CD4-positive, alpha-beta T cell (primary cell): Measurements from ENCODE around the gene NEURL2. TPM values are rescaled to one million over a fixed set of nuclear protein-coding genes. Genes with fewer than 3 reads are reported as not detected.
A peak's percentile ranks its signal among the peaks of the same experiment; 100 is the strongest.

Experiments
- ATAC-seq: fragments of 200-7000 bp; cut with Tn5 transposase; one replicate; pipeline ENCODE4 v1.10.0; 2022; ENCODE audit warnings: mild to moderate bottlenecking; ENCODE audit not compliant: poor library complexity
- CTCF ChIA-PET: fragments of 350-600 bp; sonication (Branson Sonifier 250); formaldehyde crosslinking; loops from one replicate; lab custom pipeline; 2021; ENCODE audit warnings: antibody characterized with exemption, inconsistent platforms; lab: Charles Lee
- POLR2A ChIA-PET: fragments of 350-600 bp; sonication (Branson Sonifier 250); formaldehyde crosslinking; loops from one replicate; lab custom pipeline; 2021; ENCODE audit warnings: antibody characterized with exemption, inconsistent platforms; lab: Charles Lee
- DNase-seq, 14 experiments: peaks; one replicate each; pipeline ENCODE4 v3.0.0-alpha.2; 2013 to 2020; ENCODE audit warnings: mixed read lengths in 2 of 14
- H3K27ac ChIP-seq, 2 donors: one replicate each; pipeline versions ENCODE4 v1.5.1 to v1.7.0; 2013; ENCODE audit warnings: low read length in 2 of 2, low read depth in 1 of 2, mild to moderate bottlenecking in 1 of 2
- H3K27me3 ChIP-seq, 2 experiments: 1 replicate in 1 of 2; 2 replicates in 1 of 2; pipeline versions ENCODE4 v1.6.1 to v1.7.0; 2013; ENCODE audit warnings: low read length in 2 of 2, control low read depth in 1 of 2, mild to moderate bottlenecking in 1 of 2, moderate library complexity in 1 of 2; ENCODE audit not compliant: insufficient read depth in 2 of 2, control insufficient read depth in 1 of 2
- H3K36me3 ChIP-seq: one replicate; pipeline ENCODE4 v1.6.1; 2013; ENCODE audit warnings: low read length, control low read depth; ENCODE audit not compliant: insufficient read depth
- H3K4me1 ChIP-seq: one replicate; pipeline ENCODE4 v1.6.1; 2013; ENCODE audit warnings: low read length, control low read depth; ENCODE audit not compliant: insufficient read depth
- H3K4me3 ChIP-seq: one replicate; pipeline ENCODE4 v1.5.1; 2013; ENCODE audit warnings: mild to moderate bottlenecking, low read length, moderate library complexity
- H3K9me3 ChIP-seq, 2 experiments: 1 replicate in 1 of 2; 2 replicates in 1 of 2; pipeline versions ENCODE4 v1.6.1 to v1.7.0; 2013; ENCODE audit warnings: low read length in 2 of 2, mild to moderate bottlenecking in 2 of 2, control low read depth in 1 of 2, moderate library complexity in 1 of 2; ENCODE audit not compliant: control insufficient read depth in 1 of 2, insufficient read depth in 1 of 2
- H3K27ac Mint-ChIP-seq: one replicate; pipeline ENCODE4 v1.8.0; 2020; ENCODE audit warnings: mixed read lengths
- H3K27me3 Mint-ChIP-seq: one replicate; pipeline ENCODE4 v1.8.0; 2021; ENCODE audit warnings: mixed read lengths
- H3K36me3 Mint-ChIP-seq: one replicate; pipeline ENCODE4 v1.8.0; 2021; ENCODE audit warnings: low read depth, mixed read lengths
- H3K4me1 Mint-ChIP-seq: one replicate; pipeline ENCODE4 v1.8.0; 2021; ENCODE audit warnings: low read depth, mixed read lengths
- H3K4me3 Mint-ChIP-seq: one replicate; pipeline ENCODE4 v1.8.0; 2020; ENCODE audit warnings: mild to moderate bottlenecking, mixed read lengths
- H3K9me3 Mint-ChIP-seq: one replicate; pipeline ENCODE4 v1.8.0; 2020; ENCODE audit warnings: mixed read lengths
- intact Hi-C, 2 experiments: fragments of 100-400 bp; cut with DNase I in 1 of 2; cut with micrococcal nuclease in 1 of 2; formaldehyde crosslinking; loops; one replicate each; pipeline versions ENCODE4 v1.15.1 to v1.9.0; 2023 to 2025; cut with DNase I, micrococcal nuclease
- total RNA-seq, 174 experiments: library from RNA in 2 of 174; stranded (reverse) in 2 of 174; gene quantifications; one replicate each; pipeline ENCODE4 v1.2.3 and lab custom pipeline; 2021 to 2026
- TF ChIP-seq, protein P1 (sequence below): fragments of 200-600 bp; IDR thresholded peaks from one replicate; pipeline ENCODE4 v1.8.0; 2022; ENCODE audit warnings: antibody characterized with exemption, mild to moderate bottlenecking

Gene NEURL2
- total RNA-seq, 2 experiments from 2014 or later: 1.5 to 2.5 TPM

DNA sequence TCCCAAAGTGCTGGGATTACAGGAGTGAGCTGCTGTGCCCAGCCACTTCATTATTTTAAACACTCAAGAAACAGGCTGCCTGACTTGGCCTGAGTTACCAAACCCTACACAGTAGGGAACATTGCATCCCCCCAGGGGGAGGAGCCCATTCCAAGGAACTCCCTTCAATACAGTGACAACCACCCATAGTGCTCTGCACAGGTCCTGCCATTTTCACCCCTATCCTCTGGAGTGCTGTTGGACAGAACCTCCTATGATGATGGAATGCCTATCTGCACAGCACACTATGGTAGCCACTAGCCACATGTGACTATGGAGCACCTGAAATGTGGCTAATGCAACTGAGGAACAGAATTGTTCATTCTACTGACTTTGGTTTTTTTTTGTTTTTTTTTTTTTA is 45.6 kb downstream of the NEURL2 start:
- peaks cover 78% of the 10 kb centered on the region for H3K36me3 Mint-ChIP-seq
- H3K27me3 Mint-ChIP-seq: no peaks in the 10 kb centered on the region
- ChIA-PET CTCF (no interaction called here), POLR2A (no interaction called here)
- Histone ChIP-seq H3K27me3 (no peaks in the 10 kb centered on the region), H3K27ac (no peak overlapping the region), H3K4me1 (no peaks in the 10 kb centered on the region), H3K4me3 (no peak overlapping the region), H3K36me3 (peaks cover 65% of the 10 kb centered on the region), H3K9me3 (no peaks in the 10 kb centered on the region)
- DNase-seq: no peak
- H3K27ac Mint-ChIP-seq: no peak overlapping the region
- H3K9me3 Mint-ChIP-seq: no peaks in the 10 kb centered on the region
- intact Hi-C loops: no loop called here
- no peak for ATAC-seq
- H3K4me1 Mint-ChIP-seq: no peaks in the 10 kb centered on the region
- H3K4me3 Mint-ChIP-seq: no peak overlapping the region
- TF ChIP-seq, protein P1, sequence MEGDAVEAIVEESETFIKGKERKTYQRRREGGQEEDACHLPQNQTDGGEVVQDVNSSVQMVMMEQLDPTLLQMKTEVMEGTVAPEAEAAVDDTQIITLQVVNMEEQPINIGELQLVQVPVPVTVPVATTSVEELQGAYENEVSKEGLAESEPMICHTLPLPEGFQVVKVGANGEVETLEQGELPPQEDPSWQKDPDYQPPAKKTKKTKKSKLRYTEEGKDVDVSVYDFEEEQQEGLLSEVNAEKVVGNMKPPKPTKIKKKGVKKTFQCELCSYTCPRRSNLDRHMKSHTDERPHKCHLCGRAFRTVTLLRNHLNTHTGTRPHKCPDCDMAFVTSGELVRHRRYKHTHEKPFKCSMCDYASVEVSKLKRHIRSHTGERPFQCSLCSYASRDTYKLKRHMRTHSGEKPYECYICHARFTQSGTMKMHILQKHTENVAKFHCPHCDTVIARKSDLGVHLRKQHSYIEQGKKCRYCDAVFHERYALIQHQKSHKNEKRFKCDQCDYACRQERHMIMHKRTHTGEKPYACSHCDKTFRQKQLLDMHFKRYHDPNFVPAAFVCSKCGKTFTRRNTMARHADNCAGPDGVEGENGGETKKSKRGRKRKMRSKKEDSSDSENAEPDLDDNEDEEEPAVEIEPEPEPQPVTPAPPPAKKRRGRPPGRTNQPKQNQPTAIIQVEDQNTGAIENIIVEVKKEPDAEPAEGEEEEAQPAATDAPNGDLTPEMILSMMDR: no peak

DNA sequence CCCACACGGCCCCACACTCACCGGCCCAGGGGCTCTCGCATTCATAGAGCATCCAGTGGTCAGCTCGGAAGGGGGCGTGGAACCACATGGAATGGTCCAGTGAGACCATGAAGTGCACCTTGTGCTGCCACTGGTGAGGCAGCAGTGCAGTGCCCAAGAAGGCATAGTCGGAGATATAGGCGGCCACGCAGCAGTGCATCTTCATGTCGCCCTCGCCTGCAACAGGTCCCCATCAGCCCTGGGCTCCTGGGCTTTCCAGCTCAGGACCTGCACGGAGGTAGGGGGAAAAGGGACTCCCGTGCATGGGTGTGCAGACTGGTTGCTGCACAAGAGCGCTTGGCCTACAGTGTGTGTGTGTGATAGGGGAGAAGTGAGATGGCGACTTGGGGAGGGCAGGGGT is 47.5 kb downstream of the NEURL2 start:
- no peaks in the 10 kb centered on the region for H3K9me3 Mint-ChIP-seq
- no peak overlapping the region for H3K4me3 Mint-ChIP-seq
- H3K36me3 Mint-ChIP-seq: peaks cover 61% of the 10 kb centered on the region
- ATAC-seq (no peak), DNase-seq (no peak)
- no peaks in the 10 kb centered on the region for H3K27me3 ChIP-seq
- H3K27me3 Mint-ChIP-seq: no peaks in the 10 kb centered on the region
- intact Hi-C loops: no loop called here
- ChIA-PET CTCF (no interaction called here), POLR2A (no interaction called here)
- H3K36me3 ChIP-seq: peaks cover 60% of the 10 kb centered on the region
- TF ChIP-seq, protein P1: no peak
- no peaks in the 10 kb centered on the region for H3K4me1 Mint-ChIP-seq
- no peaks in the 10 kb centered on the region for H3K9me3 ChIP-seq
- no peak overlapping the region for H3K4me3 ChIP-seq
- no peak overlapping the region for H3K27ac Mint-ChIP-seq
- no peak overlapping the region for H3K27ac ChIP-seq
- no peaks in the 10 kb centered on the region for H3K4me1 ChIP-seq

DNA sequence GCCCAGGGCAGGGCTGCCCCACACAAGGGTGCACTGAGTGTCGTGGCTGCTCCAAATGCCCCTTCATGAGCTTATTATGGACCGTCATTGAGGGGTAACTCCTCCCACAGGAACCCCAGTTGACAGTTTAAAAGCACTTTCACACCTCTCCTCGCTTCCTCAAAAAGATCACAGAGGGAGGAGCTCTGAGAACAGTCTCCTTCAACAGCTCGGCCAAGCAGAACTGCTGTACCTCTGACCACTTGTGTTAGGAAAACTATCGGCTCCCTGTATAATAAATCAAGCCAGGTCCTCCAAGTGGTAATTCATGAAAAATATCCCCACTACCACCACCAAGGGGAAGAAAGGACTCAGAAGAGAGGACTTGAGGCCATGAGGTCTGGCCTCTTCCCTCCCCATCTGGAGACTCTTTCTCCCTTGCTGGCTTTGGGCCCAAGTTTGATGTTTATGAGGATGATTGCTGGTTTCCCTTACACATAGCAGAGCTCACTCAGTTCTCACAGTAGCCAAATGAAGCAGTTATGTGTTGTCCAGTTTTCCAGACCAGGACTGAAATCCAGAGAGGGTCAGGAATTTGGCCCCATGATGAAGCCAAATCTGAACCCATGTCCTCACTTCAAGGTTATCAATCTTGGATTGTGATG is 48.7 kb downstream of the NEURL2 start:
- Mint-ChIP-seq H3K4me3 (no peak overlapping the region), H3K27ac (no peak overlapping the region), H3K9me3 (no peaks in the 10 kb centered on the region), H3K27me3 (no peaks in the 10 kb centered on the region), H3K4me1 (no peaks in the 10 kb centered on the region), H3K36me3 (peaks cover 49% of the 10 kb centered on the region)
- DNase-seq (peak in 1 of 14 experiments; percentile 6), ATAC-seq (no peak)
- ChIA-PET POLR2A (interaction anchor here (1.2 kb wide), 1 partner anchor 92 kb away, joined by 3 read pairs; the partner anchor contains the start of gene PCIF1), CTCF (interaction anchor here (0.6 to 1.3 kb wide), 2 partner anchors 43 to 1156 kb away, joined by 3 read pairs; no protein-coding TSS in a partner anchor)
- Histone ChIP-seq H3K27me3 (no peaks in the 10 kb centered on the region), H3K27ac (no peak overlapping the region), H3K4me1 (no peaks in the 10 kb centered on the region), H3K36me3 (peaks cover 51% of the 10 kb centered on the region), H3K9me3 (no peaks in the 10 kb centered on the region), H3K4me3 (no peak overlapping the region)
- TF ChIP-seq, protein P1: no peak
- intact Hi-C loops: no loop called here
